Mucosa of gallbladder (tissue), 1 donor: ENCODE data around the gene TUG1. TPM values are rescaled to one million over a fixed set of nuclear protein-coding genes. Genes with fewer than 3 reads are reported as not detected.

Experiments
- DNase-seq: peaks from one replicate; pipeline ENCODE4 v3.0.0-alpha.2; 2020; ENCODE audit warnings: low spot score
- total RNA-seq: library from RNA; stranded (reverse); gene quantifications from one replicate; pipeline ENCODE4 v1.2.1, GENCODE V29; 2021
- donor health status: DM: no; HTN: no; CAD: no.

TUG1 gene
- total RNA-seq, 1 donor from 2014 or later = 79.4 TPM

DNA sequence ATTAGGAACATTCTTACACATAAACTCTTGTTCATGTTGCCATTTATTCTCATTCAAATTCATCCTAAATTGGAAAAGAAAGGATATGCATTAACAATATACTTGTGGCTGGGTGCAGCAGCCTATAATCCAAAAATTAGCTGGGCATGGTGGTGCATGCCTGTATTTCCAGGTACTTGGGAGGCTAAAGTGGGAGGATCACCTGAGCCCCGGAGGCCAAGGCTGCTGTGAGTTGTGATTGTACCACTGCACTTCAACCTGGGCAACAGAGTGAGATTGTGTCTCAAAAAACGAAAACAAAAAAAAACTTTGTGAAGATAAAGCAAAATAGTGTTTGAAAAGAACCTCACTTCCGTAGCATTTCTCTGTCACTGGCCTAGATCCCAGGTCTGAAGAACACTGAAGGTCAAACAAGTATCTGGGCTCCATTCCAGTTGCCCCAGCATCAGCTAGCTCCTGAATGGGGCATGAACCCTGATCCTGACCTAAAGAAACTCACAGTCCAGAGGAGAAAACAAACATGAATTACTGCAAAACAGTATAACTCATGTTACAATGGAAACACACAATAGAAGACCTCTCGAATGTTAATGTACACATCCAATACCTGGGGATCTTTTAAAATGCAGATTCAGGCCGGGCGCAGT is 32.2 kb downstream of the TUG1 start:
- DNase-seq = no peak

DNA sequence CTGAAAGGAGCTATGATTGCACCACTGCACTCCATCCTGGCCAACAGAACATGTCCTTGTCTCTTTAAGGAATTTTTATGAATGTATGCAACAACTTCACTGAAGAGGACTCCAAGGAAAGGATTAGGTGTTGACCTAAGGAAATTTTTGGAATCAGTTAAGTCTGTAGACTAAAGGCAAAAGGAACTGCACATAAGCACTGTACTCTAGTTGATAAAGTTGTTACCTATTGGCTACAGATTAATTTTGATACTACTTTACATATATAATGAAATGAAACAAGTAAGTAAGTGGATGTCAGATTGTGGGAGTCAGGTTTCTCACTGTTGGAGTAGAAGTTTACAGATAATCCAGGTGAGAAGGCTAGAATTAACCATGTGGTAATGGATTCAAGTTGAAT is 36.5 kb downstream of the TUG1 start:
- DNase-seq = no peak

DNA sequence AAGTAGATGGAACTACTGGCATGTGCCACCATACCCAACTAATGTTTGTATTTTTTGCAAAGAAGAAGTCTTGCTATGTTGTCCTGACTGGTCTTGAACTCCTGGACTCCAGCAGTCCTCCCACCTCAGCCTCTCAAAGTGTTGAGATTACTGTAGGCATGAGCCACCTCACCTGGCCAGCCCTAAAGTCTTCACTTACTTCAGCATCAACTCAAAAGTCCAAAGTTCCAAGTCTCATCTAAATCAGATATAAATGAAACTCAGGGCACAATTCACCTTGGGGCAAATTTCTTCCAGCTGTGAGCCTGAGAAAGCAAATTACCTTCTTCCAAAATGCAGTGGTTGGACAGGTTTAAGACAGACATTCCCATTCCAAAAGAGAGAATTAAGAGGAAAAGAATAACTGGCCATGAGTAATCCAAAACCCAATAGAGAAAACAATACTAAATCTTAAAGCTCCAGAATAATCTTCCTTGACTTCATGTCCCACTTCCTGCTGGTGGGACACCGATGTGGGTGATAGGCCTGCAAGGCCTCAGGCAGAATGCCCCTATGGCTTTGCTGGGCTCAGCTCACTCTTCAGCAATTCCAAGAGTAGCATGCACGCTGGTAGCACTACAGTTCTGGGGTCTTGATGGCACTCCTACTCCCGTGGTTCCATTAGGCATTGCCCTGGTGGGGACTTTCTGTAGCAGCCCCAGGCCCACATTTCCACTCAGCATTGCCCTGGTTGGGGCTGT is 50.3 kb downstream of the TUG1 start:
- no peak for DNase-seq

DNA sequence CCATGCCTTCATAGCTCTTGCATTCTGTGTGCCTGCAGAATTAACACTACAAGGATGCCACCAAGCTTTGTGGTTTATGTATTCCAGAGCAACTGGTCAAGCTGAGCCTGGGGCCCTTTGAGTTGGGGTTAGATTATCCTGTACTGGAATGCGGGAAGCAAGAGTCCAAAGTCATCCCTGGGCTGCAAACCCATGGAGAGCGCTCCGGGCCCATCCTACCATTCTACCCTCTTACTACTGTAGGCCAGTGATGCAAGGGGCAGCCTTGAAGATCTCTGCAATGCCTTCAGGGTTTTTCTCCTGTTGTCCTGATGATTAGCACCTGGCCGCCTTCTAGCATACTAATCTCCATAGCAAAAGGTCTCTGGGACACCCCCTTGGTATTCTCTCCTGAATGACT is 51.3 kb downstream of the TUG1 start:
- no peak for DNase-seq

DNA sequence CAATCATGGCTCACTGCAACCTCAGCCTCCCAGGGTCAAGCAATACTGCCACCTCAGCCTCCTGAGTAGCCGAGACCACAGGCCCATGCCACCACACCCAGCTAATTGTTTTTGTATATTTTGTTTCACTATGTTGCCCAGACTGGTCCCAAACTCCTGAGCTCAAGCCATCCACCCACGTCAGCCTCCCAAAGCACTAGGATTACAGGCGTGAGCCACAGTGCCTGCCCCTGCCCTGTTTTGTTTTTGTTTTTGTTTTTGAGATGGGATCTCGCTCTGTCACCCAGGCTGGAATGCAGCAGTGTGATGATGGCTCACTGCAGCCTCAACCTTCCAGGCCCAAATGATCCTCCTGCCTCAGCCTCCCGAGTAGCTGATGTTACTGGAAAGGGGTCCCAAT is 53.5 kb downstream of the TUG1 start:
- no peak for DNase-seq

Other genes starting within 250 kb of the TUG1 start
- 21.5 TPM for gene MORC2, start 491 bp upstream of the TUG1 start, total RNA-seq
- gene SMTN, start 112.1 kb downstream of the TUG1 start, total RNA-seq = 510 TPM
- 252 TPM for gene SELENOM, start 138.3 kb downstream of the TUG1 start, total RNA-seq
- 8.7 TPM for gene INPP5J, start 153.7 kb downstream of the TUG1 start, total RNA-seq
- 0.78 TPM for gene PLA2G3, start 171.2 kb downstream of the TUG1 start, total RNA-seq
- gene RNF185, start 190.9 kb downstream of the TUG1 start, total RNA-seq = 30.8 TPM
- 81.4 TPM for gene LIMK2, start 243.0 kb downstream of the TUG1 start, total RNA-seq